Psoas muscle (tissue), 8 donors: ENCODE results near the gene STK39. TPM values are rescaled to one million over a fixed set of nuclear protein-coding genes. Genes with fewer than 3 reads are reported as not detected.

Source experiments
- ATAC-seq, 4 donors: fragments of 200-7000 bp; cut with Tn5 transposase; one replicate each; pipeline ENCODE4 v1.9.1; 2020; ENCODE audit warnings: moderate library complexity in 3 of 4, mild to moderate bottlenecking in 2 of 4
- DNase-seq, 2 donors: peaks; one replicate each; pipeline ENCODE4 v3.0.0-alpha.2; 2020
- H3K27ac ChIP-seq: fragments of 200-600 bp; one replicate; pipeline ENCODE4 v1.8.0; 2022
- H3K27me3 ChIP-seq, 3 donors: fragments of 200-600 bp in 1 of 3; one replicate each; pipeline versions ENCODE4 v1.6.1 to v1.8.0; 2013 to 2022; ENCODE audit warnings: low read length in 2 of 3, mild to moderate bottlenecking in 2 of 3, moderate library complexity in 1 of 3; ENCODE audit not compliant: insufficient read depth in 3 of 3
- H3K36me3 ChIP-seq, 2 donors: fragments of 200-600 bp in 1 of 2; one replicate each; pipeline versions ENCODE4 v1.6.1 to v1.8.0; 2013 to 2022; ENCODE audit warnings: low read depth in 1 of 2, mild to moderate bottlenecking in 1 of 2, moderate library complexity in 1 of 2; ENCODE audit not compliant: insufficient read depth in 1 of 2
- H3K4me1 ChIP-seq: fragments of 200-600 bp; one replicate; pipeline ENCODE4 v1.8.0; 2022
- H3K4me3 ChIP-seq: fragments of 200-600 bp; one replicate; pipeline ENCODE4 v1.8.0; 2022; ENCODE audit warnings: mild to moderate bottlenecking
- H3K9me3 ChIP-seq: fragments of 200-600 bp; one replicate; pipeline ENCODE4 v1.8.0; 2022
- WGBS, 3 donors: extraction: QIAGEN DNeasy Blood & Tissue Kit; methylation state at CpG; one replicate each; pipeline versions ENCODE4 v1.1.6 to v1.1.7; 2013; 5-methylcytosine and 5-hydroxymethylcytosine counted together
- intact Hi-C, 2 donors: fragments of 100-400 bp; cut with DNase I; formaldehyde crosslinking; loops; one replicate each; pipeline versions ENCODE4 v1.11.0 to v1.14.2; 2022
- polyA plus RNA-seq, 3 donors: library from polyadenylated mRNA; stranded (reverse); fragments of 200-250 nt; gene quantifications; one replicate each; pipeline ENCODE4 v1.2.3, GENCODE V29; 2013
- total RNA-seq, 4 donors: library from RNA; stranded (reverse); fragmentation: NEBNext Ultra II Directional in 2 of 4; extraction: Animal tissue kit (Norgen Biotek cat#: 25700) in 2 of 4; gene quantifications; one replicate each; pipeline versions ENCODE4 v1.2.1 to v1.2.4, GENCODE V29; 2021 to 2023
- TF ChIP-seq, protein P1 (sequence below): fragments of 200-600 bp; IDR thresholded peaks from one replicate; pipeline ENCODE4 v1.8.0; 2022; ENCODE audit warnings: antibody characterized with exemption
- donor health status: healthy with polysubstance abuse.
- donor health status: DM: no; HTN: no; CAD: no; lungs with moderate emphysema.
- donor health status: Bipolar disorder and iron deficiency.
- donor health status: healthy.
- donor health status: DM: yes; HTN: yes; CAD: no.
- donor health status: DM: no; HTN: no; CAD: no.
- donor health status: DM: no; HTN: no; CAD: no.
- donor health status: DM: yes; HTN: yes; CAD: no.

STK39 gene
- total and polyA plus RNA-seq, 7 donors, result 2.3 to 10.0 (median 4.9) TPM

DNA sequence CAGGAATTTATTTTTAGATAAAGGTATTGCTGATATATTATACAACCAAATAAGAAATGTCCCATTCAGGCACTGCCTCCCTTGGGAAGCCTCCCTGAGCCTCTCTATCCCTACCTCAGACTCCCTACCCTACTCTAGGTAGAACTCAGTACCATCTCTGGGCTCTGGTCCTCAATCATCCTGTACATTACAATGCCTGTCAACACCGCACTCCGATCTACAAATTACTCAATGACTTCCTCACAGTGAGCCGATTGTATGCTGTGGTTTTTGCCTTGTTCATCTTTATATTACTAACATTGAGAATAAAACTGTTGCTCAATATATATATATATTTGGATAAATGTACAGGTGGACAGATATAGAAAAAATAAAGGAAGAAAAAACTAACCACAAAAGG lies 207.5 kb downstream of the STK39 start:
- no peak overlapping the region for H3K4me3 ChIP-seq
- intact Hi-C loops, result no loop called here
- no peak for DNase-seq
- H3K36me3 ChIP-seq, result no peaks in the 10 kb centered on the region
- H3K9me3 ChIP-seq, result no peaks in the 10 kb centered on the region
- no peaks in the 10 kb centered on the region for H3K27me3 ChIP-seq
- no peak overlapping the region for H3K27ac ChIP-seq
- 76 to 92% (median 86%) methylated on average over 3 of the region's 3 CpGs for WGBS, 3 donors
- no peaks in the 10 kb centered on the region for H3K4me1 ChIP-seq
- TF ChIP-seq, protein P1, sequence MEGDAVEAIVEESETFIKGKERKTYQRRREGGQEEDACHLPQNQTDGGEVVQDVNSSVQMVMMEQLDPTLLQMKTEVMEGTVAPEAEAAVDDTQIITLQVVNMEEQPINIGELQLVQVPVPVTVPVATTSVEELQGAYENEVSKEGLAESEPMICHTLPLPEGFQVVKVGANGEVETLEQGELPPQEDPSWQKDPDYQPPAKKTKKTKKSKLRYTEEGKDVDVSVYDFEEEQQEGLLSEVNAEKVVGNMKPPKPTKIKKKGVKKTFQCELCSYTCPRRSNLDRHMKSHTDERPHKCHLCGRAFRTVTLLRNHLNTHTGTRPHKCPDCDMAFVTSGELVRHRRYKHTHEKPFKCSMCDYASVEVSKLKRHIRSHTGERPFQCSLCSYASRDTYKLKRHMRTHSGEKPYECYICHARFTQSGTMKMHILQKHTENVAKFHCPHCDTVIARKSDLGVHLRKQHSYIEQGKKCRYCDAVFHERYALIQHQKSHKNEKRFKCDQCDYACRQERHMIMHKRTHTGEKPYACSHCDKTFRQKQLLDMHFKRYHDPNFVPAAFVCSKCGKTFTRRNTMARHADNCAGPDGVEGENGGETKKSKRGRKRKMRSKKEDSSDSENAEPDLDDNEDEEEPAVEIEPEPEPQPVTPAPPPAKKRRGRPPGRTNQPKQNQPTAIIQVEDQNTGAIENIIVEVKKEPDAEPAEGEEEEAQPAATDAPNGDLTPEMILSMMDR, result no peak
- ATAC-seq, result no peak

DNA sequence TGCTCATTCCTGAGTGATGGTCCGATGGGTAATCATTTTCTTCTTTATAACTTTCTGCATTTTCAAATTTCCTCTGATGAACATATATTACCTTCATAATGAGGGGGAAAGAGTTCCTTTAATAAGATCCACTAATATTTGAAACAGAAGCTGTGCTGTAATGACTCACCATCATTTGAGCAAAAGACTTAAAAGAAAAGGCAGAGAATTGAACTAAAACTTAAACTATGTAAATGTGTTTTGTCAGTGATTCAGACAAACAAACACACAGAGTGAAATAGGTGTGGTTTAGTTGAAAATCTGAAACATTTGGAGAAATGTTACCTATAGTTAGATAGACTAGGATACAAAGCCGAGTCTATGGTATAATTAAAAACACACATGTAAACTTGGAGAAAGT lies 209.6 kb downstream of the STK39 start:
- Histone ChIP-seq H3K27me3 (no peaks in the 10 kb centered on the region), H3K4me1 (no peaks in the 10 kb centered on the region), H3K9me3 (no peaks in the 10 kb centered on the region), H3K4me3 (no peak overlapping the region), H3K27ac (no peak overlapping the region), H3K36me3 (no peaks in the 10 kb centered on the region)
- no peak for ATAC-seq
- WGBS, 3 donors, result 94 to 98% (median 95%) methylated on average over 2 of the region's 2 CpGs
- no peak for DNase-seq
- intact Hi-C loops, result no loop called here
- TF ChIP-seq, protein P1, result no peak

DNA sequence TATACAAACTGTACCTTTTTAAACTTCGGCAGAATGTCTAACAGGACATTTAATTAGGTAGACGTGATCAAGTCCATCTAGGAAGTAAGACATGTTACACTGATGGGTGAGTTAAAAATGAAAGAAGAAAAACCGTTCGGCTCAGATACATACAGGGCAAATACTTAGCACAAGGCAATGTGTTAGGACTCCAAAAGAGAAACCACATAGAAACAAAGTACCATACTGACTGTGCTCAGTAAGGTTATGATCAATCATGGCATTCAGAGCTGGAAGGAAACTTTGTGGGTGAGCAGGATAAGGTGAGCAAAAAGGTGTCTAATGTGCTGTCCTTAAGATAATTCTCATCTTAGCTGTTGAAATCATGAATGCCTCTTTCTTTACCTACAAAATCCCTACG lies 211.9 kb downstream of the STK39 start:
- ATAC-seq (no peak), DNase-seq (no peak)
- TF ChIP-seq, protein P1, result no peak
- no peak overlapping the region for H3K4me3 ChIP-seq
- no peaks in the 10 kb centered on the region for H3K27me3 ChIP-seq
- H3K9me3 ChIP-seq, result no peaks in the 10 kb centered on the region
- no peaks in the 10 kb centered on the region for H3K4me1 ChIP-seq
- no peaks in the 10 kb centered on the region for H3K36me3 ChIP-seq
- H3K27ac ChIP-seq, result no peak overlapping the region
- 94 to 97% (median 95%) methylated on average over 5 of the region's 5 CpGs for WGBS, 3 donors
- intact Hi-C loops, result no loop called here

DNA sequence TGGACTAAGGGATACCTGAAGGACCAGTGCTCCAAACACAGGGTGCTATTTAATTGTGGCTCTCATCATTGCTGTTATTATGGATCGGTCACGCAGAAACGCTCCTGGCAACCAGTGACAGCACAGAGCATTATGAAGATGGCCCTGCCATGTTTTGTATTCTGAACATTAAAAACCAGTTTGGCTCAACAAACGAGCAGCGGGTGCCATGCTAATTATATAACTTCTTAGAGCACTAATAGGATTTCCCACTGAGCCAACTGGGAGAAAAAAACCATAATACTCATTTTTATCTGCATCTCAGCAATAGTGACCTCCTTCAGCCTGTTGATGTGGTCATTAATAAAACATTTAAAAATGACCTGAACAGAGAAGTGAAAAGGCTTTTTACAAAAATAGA lies 212.8 kb downstream of the STK39 start:
- ATAC-seq (no peak), DNase-seq (no peak)
- Histone ChIP-seq H3K36me3 (no peaks in the 10 kb centered on the region), H3K4me1 (no peaks in the 10 kb centered on the region), H3K27ac (no peak overlapping the region), H3K4me3 (no peak overlapping the region), H3K9me3 (no peaks in the 10 kb centered on the region), H3K27me3 (no peaks in the 10 kb centered on the region)
- WGBS, 3 donors, result 88 to 89% (median 88%) methylated on average over 5 of the region's 5 CpGs
- TF ChIP-seq, protein P1, result no peak
- intact Hi-C loops, result no loop called here

DNA sequence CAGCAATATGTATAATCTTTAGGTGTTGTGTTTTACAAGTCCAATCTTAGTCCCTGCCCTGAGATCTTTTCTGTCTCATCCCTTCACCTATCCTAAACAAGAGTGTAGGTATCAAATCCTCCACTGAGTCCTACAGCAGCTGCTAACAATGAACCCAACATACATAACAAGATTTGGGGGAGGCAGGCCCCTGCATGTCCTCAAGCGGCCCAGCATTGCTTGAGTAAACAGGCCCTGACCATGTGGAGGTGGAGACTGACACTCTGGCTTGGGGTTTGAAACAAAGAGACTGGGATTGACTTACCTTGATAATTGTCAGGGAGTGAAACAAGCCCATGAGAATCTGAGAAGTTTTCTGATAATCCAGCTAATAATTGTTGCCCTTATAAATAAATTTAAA lies 213.4 kb downstream of the STK39 start:
- ATAC-seq (no peak), DNase-seq (no peak)
- H3K36me3 ChIP-seq, result no peaks in the 10 kb centered on the region
- H3K9me3 ChIP-seq, result no peaks in the 10 kb centered on the region
- no peaks in the 10 kb centered on the region for H3K27me3 ChIP-seq
- intact Hi-C loops, result no loop called here
- no peaks in the 10 kb centered on the region for H3K4me1 ChIP-seq
- 98 to 100% (median 100%) methylated on average over 1 of the region's 1 CpG for WGBS, 3 donors
- TF ChIP-seq, protein P1, result no peak
- H3K27ac ChIP-seq, result no peak overlapping the region
- H3K4me3 ChIP-seq, result no peak overlapping the region
